ENCODE results near the gene CFI.

Gene CFI

GRCh38 chr4:109698656-109699055 lies 103.1 kb downstream of the CFI start:
- H3K9ac ChIP-seq (ENCODE audit: low read length) = no peak overlapping the region
- H3K4me3 ChIP-seq (ENCODE audit: insufficient read depth, low read length, poor library complexity, severe bottlenecking) = no peak overlapping the region
- peaks cover 5% of the 10 kb centered on the region; the same call in 1 of the 2 replicates for H3F3A ChIP-seq (ENCODE audit: insufficient read depth)
- TF ChIP-seq EZH2phosphoT487 (conservative IDR thresholded peaks at IDR 0.05; ENCODE audit: low read length) (no peak), CTCF (IDR thresholded peaks at IDR 0.05; ENCODE audit: insufficient read depth, low read length, poor library complexity, severe bottlenecking) (no peak)
- no peak overlapping the region for H3K4me2 ChIP-seq (ENCODE audit: low read depth, low read length, poor library complexity, severe bottlenecking)
- no peaks in the 10 kb centered on the region for H3K9me3 ChIP-seq (ENCODE audit: insufficient read depth, low read length)
- no peaks in the 10 kb centered on the region for H4K20me1 ChIP-seq (ENCODE audit: low read depth, low read length)
- no peaks in the 10 kb centered on the region for H3K27me3 ChIP-seq (ENCODE audit: low read length)
- H3K9me2 ChIP-seq (replicated peaks; ENCODE audit: insufficient read depth, low read length) = no peaks in the 10 kb centered on the region
- no peak overlapping the region for H2AFZ ChIP-seq (ENCODE audit: low read depth, low read length, severe bottlenecking)
- no peaks in the 10 kb centered on the region for H3K79me2 ChIP-seq (ENCODE audit: insufficient read depth, low read length)
- H3K27ac ChIP-seq (ENCODE audit: low read depth, low read length) = no peak overlapping the region
- no peaks in the 10 kb centered on the region for H3K36me3 ChIP-seq (ENCODE audit: low read length)

GRCh38 chr4:109691411-109691920 lies 110.3 kb downstream of the CFI start:
- no peak overlapping the region for H3K4me3 ChIP-seq (ENCODE audit: insufficient read depth, low read length, poor library complexity, severe bottlenecking)
- H3K9me2 ChIP-seq (replicated peaks; ENCODE audit: insufficient read depth, low read length) = no peaks in the 10 kb centered on the region
- H4K20me1 ChIP-seq (ENCODE audit: low read depth, low read length) = no peaks in the 10 kb centered on the region
- no peak overlapping the region for H3K27ac ChIP-seq (ENCODE audit: low read depth, low read length)
- 0 out of 2 replicates have a peak, but pooled peaks cover 4% of the 10 kb centered on the region for H3F3A ChIP-seq (ENCODE audit: insufficient read depth)
- no peaks in the 10 kb centered on the region for H3K9me3 ChIP-seq (ENCODE audit: insufficient read depth, low read length)
- no peak overlapping the region for H3K4me2 ChIP-seq (ENCODE audit: low read depth, low read length, poor library complexity, severe bottlenecking)
- TF ChIP-seq EZH2phosphoT487 (conservative IDR thresholded peaks at IDR 0.05; ENCODE audit: low read length) (no peak), CTCF (IDR thresholded peaks at IDR 0.05; ENCODE audit: insufficient read depth, low read length, poor library complexity, severe bottlenecking) (no peak)
- H3K79me2 ChIP-seq (ENCODE audit: insufficient read depth, low read length) = no peaks in the 10 kb centered on the region
- no peak overlapping the region for H2AFZ ChIP-seq (ENCODE audit: low read depth, low read length, severe bottlenecking)
- no peak overlapping the region for H3K9ac ChIP-seq (ENCODE audit: low read length)
- no peaks in the 10 kb centered on the region; the same call in 1 of the 2 replicates for H3K36me3 ChIP-seq (ENCODE audit: low read length)
- no peaks in the 10 kb centered on the region for H3K27me3 ChIP-seq (ENCODE audit: low read length)
